ENCODE measurements around the gene ATP11C.

Gene ATP11C

DNA sequence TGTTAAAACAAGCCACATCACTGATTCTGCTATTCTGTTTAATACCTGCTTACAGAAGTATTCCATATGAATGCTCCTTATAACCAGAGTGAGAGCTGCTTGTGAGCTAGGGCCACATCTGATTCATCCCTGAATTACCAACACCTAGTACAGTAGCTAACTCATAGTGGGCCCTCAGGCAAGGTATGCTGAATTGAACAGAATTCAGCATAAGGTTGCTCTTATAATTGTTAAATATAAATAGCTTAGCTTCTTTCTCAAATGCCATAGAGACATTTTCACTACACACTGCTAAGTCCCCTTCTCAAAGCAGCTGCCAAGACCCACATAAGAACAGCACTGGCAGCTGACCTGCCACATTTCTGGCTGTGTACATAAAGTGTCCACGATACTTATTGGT lies 197.9 kb downstream of the ATP11C start:
- H3K9ac ChIP-seq = no peak overlapping the region
- no peak overlapping the region for H2AFZ ChIP-seq
- no peaks in the 10 kb centered on the region for H3K9me3 ChIP-seq (ENCODE audit: control insufficient read depth, low read length)
- H3K4me2 ChIP-seq (ENCODE audit: low read length) = no peak overlapping the region
- no peak overlapping the region for H3K4me3 ChIP-seq (ENCODE audit: low read depth, low read length)
- TF ChIP-seq, protein P1, sequence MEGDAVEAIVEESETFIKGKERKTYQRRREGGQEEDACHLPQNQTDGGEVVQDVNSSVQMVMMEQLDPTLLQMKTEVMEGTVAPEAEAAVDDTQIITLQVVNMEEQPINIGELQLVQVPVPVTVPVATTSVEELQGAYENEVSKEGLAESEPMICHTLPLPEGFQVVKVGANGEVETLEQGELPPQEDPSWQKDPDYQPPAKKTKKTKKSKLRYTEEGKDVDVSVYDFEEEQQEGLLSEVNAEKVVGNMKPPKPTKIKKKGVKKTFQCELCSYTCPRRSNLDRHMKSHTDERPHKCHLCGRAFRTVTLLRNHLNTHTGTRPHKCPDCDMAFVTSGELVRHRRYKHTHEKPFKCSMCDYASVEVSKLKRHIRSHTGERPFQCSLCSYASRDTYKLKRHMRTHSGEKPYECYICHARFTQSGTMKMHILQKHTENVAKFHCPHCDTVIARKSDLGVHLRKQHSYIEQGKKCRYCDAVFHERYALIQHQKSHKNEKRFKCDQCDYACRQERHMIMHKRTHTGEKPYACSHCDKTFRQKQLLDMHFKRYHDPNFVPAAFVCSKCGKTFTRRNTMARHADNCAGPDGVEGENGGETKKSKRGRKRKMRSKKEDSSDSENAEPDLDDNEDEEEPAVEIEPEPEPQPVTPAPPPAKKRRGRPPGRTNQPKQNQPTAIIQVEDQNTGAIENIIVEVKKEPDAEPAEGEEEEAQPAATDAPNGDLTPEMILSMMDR (IDR thresholded peaks at IDR 0.05) = no peak
- H3K27me3 ChIP-seq (ENCODE audit: control insufficient read depth, insufficient read depth, low read length) = no peaks in the 10 kb centered on the region
- H3K27ac ChIP-seq = no peak overlapping the region
- H3K79me2 ChIP-seq = no peaks in the 10 kb centered on the region
- no peaks in the 10 kb centered on the region for H3K36me3 ChIP-seq (ENCODE audit: control insufficient read depth, insufficient read depth, low read length)
- H3K4me1 ChIP-seq = no peaks in the 10 kb centered on the region

GRCh38 chrX:139725720-139726119 lies 207.1 kb downstream of the ATP11C start:
- Histone ChIP-seq H2AFZ (no peak overlapping the region), H3K79me2 (no peaks in the 10 kb centered on the region), H3K9ac (no peak overlapping the region), H3K4me1 (no peaks in the 10 kb centered on the region), H3K4me3 (ENCODE audit: low read depth, low read length) (no peak overlapping the region), H3K27me3 (ENCODE audit: control insufficient read depth, insufficient read depth, low read length) (no peaks in the 10 kb centered on the region), H3K36me3 (ENCODE audit: control insufficient read depth, insufficient read depth, low read length) (no peaks in the 10 kb centered on the region), H3K4me2 (ENCODE audit: low read length) (no peak overlapping the region), H3K27ac (no peak overlapping the region), H3K9me3 (ENCODE audit: control insufficient read depth, low read length) (no peaks in the 10 kb centered on the region)
- TF ChIP-seq, protein P1 (IDR thresholded peaks at IDR 0.05) = no peak

GRCh38 chrX:139724626-139725025 lies 208.2 kb downstream of the ATP11C start:
- Histone ChIP-seq H3K27ac (no peak overlapping the region), H3K9ac (no peak overlapping the region), H2AFZ (no peak overlapping the region), H3K4me1 (no peaks in the 10 kb centered on the region), H3K36me3 (ENCODE audit: control insufficient read depth, insufficient read depth, low read length) (no peaks in the 10 kb centered on the region), H3K4me2 (ENCODE audit: low read length) (no peak overlapping the region), H3K27me3 (ENCODE audit: control insufficient read depth, insufficient read depth, low read length) (no peaks in the 10 kb centered on the region), H3K79me2 (no peaks in the 10 kb centered on the region), H3K9me3 (ENCODE audit: control insufficient read depth, low read length) (no peaks in the 10 kb centered on the region), H3K4me3 (ENCODE audit: low read depth, low read length) (no peak overlapping the region)
- TF ChIP-seq, protein P1 (IDR thresholded peaks at IDR 0.05) = no peak

- Histone ChIP-seq H3K4me1 (no peaks in the 10 kb centered on the region), H3K4me3 (ENCODE audit: low read depth, low read length) (no peak overlapping the region), H3K9me3 (ENCODE audit: control insufficient read depth, low read length) (no peaks in the 10 kb centered on the region), H3K79me2 (no peaks in the 10 kb centered on the region), H3K27ac (no peak overlapping the region), H2AFZ (no peak overlapping the region), H3K27me3 (ENCODE audit: control insufficient read depth, insufficient read depth, low read length) (no peaks in the 10 kb centered on the region), H3K36me3 (ENCODE audit: control insufficient read depth, insufficient read depth, low read length) (no peaks in the 10 kb centered on the region), H3K9ac (no peak overlapping the region), H3K4me2 (ENCODE audit: low read length) (no peak overlapping the region)
- TF ChIP-seq, protein P1 (IDR thresholded peaks at IDR 0.05) = no peak
These were observed 211.9 kb downstream of the ATP11C start for GRCh38 chrX:139720979-139721378.

DNA sequence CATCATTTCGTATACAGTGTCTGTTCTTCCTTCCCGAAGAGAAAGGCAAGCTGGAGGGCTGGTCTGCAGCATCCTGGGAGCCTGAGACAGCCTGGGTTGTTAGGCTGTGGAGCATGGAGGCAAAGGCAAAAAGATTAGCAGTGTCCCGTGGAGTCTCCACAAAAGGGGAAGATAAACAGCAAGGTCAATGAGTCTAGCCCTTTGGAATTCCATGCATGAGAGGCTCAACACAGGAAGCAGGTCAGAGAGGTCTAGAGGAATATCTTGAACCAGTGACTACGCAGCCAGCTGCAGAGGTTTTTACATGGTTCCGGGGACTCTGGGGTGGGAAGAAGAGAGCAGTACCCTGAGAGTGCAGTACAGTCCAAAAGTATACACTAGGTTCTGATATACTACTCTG lies 212.7 kb downstream of the ATP11C start:
- Histone ChIP-seq H3K4me2 (ENCODE audit: low read length) (no peak overlapping the region), H3K36me3 (ENCODE audit: control insufficient read depth, insufficient read depth, low read length) (no peaks in the 10 kb centered on the region), H3K79me2 (no peaks in the 10 kb centered on the region), H3K4me3 (ENCODE audit: low read depth, low read length) (no peak overlapping the region), H3K27ac (no peak overlapping the region), H3K9me3 (ENCODE audit: control insufficient read depth, low read length) (no peaks in the 10 kb centered on the region), H3K27me3 (ENCODE audit: control insufficient read depth, insufficient read depth, low read length) (no peaks in the 10 kb centered on the region), H2AFZ (no peak overlapping the region), H3K9ac (no peak overlapping the region), H3K4me1 (no peaks in the 10 kb centered on the region)
- TF ChIP-seq, protein P1 (IDR thresholded peaks at IDR 0.05) = no peak
